Measurements from ENCODE around the gene SPRR4. TPM values are rescaled to one million over a fixed set of nuclear protein-coding genes. Genes with fewer than 3 reads are reported as not detected.

SPRR4 gene
- total RNA-seq, 4 donors from 2014 or later, result not detected

DNA sequence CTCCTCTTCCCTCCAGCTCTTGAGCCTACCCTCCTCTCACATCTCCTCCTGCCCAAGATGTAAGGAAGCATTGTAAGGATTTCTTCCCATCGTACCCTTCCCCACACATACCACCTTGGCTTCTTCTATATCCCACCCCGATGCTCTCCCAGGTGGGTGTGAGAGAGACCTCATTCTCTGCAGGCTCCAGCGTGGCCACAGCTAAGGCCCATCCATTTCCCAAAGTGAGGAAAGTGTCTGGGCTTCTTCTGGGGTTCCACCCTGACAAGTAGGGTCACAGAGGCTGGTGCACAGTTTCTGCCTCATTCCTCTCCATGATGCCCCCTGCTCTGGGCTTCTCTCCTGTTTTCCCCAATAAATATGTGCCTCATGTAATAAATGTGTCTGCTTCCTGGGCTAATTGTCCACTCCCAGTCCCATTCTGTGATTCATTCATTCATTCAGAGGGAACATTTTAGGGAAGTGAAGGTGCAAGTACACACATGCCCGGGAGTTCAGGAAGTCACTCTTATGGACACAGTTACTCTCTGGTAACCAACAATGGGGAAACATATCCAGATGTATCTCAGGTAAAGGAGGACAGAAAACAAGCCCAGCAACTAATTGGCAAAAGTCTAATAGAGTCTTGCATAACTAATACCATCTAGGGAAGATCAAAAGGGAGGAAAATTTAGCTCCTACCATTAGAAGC lies 1.9 kb downstream of the SPRR4 start:
- TF ChIP-seq, protein P1, sequence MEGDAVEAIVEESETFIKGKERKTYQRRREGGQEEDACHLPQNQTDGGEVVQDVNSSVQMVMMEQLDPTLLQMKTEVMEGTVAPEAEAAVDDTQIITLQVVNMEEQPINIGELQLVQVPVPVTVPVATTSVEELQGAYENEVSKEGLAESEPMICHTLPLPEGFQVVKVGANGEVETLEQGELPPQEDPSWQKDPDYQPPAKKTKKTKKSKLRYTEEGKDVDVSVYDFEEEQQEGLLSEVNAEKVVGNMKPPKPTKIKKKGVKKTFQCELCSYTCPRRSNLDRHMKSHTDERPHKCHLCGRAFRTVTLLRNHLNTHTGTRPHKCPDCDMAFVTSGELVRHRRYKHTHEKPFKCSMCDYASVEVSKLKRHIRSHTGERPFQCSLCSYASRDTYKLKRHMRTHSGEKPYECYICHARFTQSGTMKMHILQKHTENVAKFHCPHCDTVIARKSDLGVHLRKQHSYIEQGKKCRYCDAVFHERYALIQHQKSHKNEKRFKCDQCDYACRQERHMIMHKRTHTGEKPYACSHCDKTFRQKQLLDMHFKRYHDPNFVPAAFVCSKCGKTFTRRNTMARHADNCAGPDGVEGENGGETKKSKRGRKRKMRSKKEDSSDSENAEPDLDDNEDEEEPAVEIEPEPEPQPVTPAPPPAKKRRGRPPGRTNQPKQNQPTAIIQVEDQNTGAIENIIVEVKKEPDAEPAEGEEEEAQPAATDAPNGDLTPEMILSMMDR (IDR thresholded peaks at IDR 0.05), result no peak
- no peaks in the 10 kb centered on the region for H3K4me1 ChIP-seq
- H3K27ac ChIP-seq, result no peak overlapping the region
- intact Hi-C loops (cut with DNase I; ENCODE audit: low total_unique reads), result no loop called here
- H3K27me3 ChIP-seq, result no peaks in the 10 kb centered on the region
- H3K36me3 ChIP-seq, result no peaks in the 10 kb centered on the region
- DNase-seq, result no peak
- H3K4me3 ChIP-seq, result no peak overlapping the region
- H3K9me3 ChIP-seq, result no peaks in the 10 kb centered on the region

- DNase-seq, result no peak
- Histone ChIP-seq H3K27me3 (no peaks in the 10 kb centered on the region), H3K27ac (no peak overlapping the region), H3K9me3 (no peaks in the 10 kb centered on the region), H3K36me3 (no peaks in the 10 kb centered on the region), H3K4me3 (no peak overlapping the region), H3K4me1 (no peaks in the 10 kb centered on the region)
- intact Hi-C loops (cut with DNase I; ENCODE audit: low total_unique reads), result no loop called here
- TF ChIP-seq, protein P1 (IDR thresholded peaks at IDR 0.05), result no peak
- TF ChIP-seq POLR2A (IDR thresholded peaks at IDR 0.05), result no peak
Measured at GRCh38 chr1:152976688-152977087, 6.2 kb downstream of the SPRR4 start.

DNA sequence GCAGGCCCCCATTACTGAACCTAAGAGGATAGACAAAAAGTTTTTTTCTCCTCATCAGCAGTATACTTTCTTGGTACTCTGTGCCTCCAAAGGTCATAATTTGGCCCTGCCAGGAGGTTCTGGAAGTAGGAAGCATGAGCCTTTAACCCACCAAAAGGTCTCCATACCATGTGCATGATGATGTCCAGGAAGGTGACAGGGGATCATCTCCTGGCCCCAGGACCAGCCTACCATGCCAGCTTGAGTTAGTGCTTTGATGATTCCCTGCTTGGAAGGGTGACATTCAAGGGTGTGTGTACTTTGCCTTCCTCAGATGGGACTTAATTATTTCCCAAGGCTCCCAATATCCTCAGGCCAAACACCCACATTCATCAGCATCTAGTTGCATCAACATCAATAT lies 7.2 kb downstream of the SPRR4 start:
- no peaks in the 10 kb centered on the region for H3K36me3 ChIP-seq
- no peak for DNase-seq
- TF ChIP-seq, protein P1 (IDR thresholded peaks at IDR 0.05), result no peak
- no peak for TF ChIP-seq POLR2A (IDR thresholded peaks at IDR 0.05)
- H3K4me3 ChIP-seq, result no peak overlapping the region
- no peak overlapping the region for H3K27ac ChIP-seq
- intact Hi-C loops (cut with DNase I; ENCODE audit: low total_unique reads), result no loop called here
- H3K27me3 ChIP-seq, result no peaks in the 10 kb centered on the region
- H3K9me3 ChIP-seq, result no peaks in the 10 kb centered on the region
- no peaks in the 10 kb centered on the region for H3K4me1 ChIP-seq

GRCh38 chr1:152980676-152981075 lies 10.2 kb downstream of the SPRR4 start:
- Histone ChIP-seq H3K36me3 (no peaks in the 10 kb centered on the region), H3K27ac (no peak overlapping the region), H3K27me3 (no peaks in the 10 kb centered on the region), H3K9me3 (no peaks in the 10 kb centered on the region), H3K4me3 (no peak overlapping the region), H3K4me1 (no peaks in the 10 kb centered on the region)
- TF ChIP-seq, protein P1 (IDR thresholded peaks at IDR 0.05), result no peak
- TF ChIP-seq POLR2A (IDR thresholded peaks at IDR 0.05), result no peak
- intact Hi-C loops (cut with DNase I; ENCODE audit: low total_unique reads), result no loop called here
- DNase-seq, result no peak

GRCh38 chr1:152981146-152981871 lies 10.9 kb downstream of the SPRR4 start:
- DNase-seq, result no peak
- TF ChIP-seq, protein P1 (IDR thresholded peaks at IDR 0.05), result no peak
- no peak for TF ChIP-seq POLR2A (IDR thresholded peaks at IDR 0.05)
- H3K9me3 ChIP-seq, result no peaks in the 10 kb centered on the region

More at GRCh38 chr1:152981146-152981871, 10.9 kb downstream of the SPRR4 start:
- Histone ChIP-seq H3K27ac (no peak overlapping the region), H3K4me3 (no peak overlapping the region), H3K27me3 (no peaks in the 10 kb centered on the region), H3K36me3 (no peaks in the 10 kb centered on the region), H3K4me1 (no peaks in the 10 kb centered on the region)
- intact Hi-C loops (cut with DNase I; ENCODE audit: low total_unique reads), result no loop called here

Data from uterus (tissue), 4 donors.